Measurements from ENCODE around the gene DNM1L. TPM values are rescaled to one million over a fixed set of nuclear protein-coding genes. Genes with fewer than 3 reads are reported as not detected.

DNM1L gene
- total and polyA plus RNA-seq, 2 donors (not counting 3 experiments of a cell fraction or from before 2014, with no cell fraction given): 24.6 to 103 TPM

- BruUV-seq (replicated peaks): no TSS peak
- H3K27me3 ChIP-seq (ENCODE audit: control insufficient read depth in 2 of 2, insufficient read depth in 2 of 2, low read length in 2 of 2): no peaks in the 10 kb centered on the region
- no peaks in the 10 kb centered on the region for H3K4me1 ChIP-seq (ENCODE audit: control insufficient read depth, extremely low read depth, insufficient read depth, low read length)
- no peaks in the 10 kb centered on the region for H3K9me3 ChIP-seq (replicated peaks; ENCODE audit: control insufficient read depth, insufficient read depth, low read length)
- CTCF ChIA-PET: interaction anchor here (1.0 to 1.4 kb wide), 2 partner anchors 10 to 29 kb away, joined by 3 read pairs; no protein-coding TSS in a partner anchor
- H4K20me1 ChIP-seq (replicated peaks; ENCODE audit: control insufficient read depth, extremely low read depth, insufficient read depth, low read length): peaks cover 3% of the 10 kb centered on the region
- no peak for FAIRE-seq
- no peak overlapping the region for H3K9ac ChIP-seq (replicated peaks; ENCODE audit: extremely low read depth, insufficient read depth, low read length)
- H3K27ac ChIP-seq (ENCODE audit: insufficient read depth, low read depth, low read length): no peak overlapping the region
- intact Hi-C loops (cut with micrococcal nuclease) (no loop called here), dilution Hi-C loops (cut with MboI; ENCODE audit: extremely low pct_ligation_motif_present, low sequenced_read_pairs) (no loop called here)
- H3K4me2 ChIP-seq (ENCODE audit: insufficient read depth, low read length): no peak overlapping the region
- POLR2A ChIA-PET: no interaction called here
- H3K4me3 ChIP-seq (replicated peaks in 1 of 3; ENCODE audit: insufficient read depth in 1 of 3, low read depth in 1 of 3, low read length in 3 of 3): no peak overlapping the region
- H2AFZ ChIP-seq (ENCODE audit: low read depth, low read length): no peak overlapping the region
- H3K79me2 ChIP-seq (ENCODE audit: control insufficient read depth, insufficient read depth, low read length): no peaks in the 10 kb centered on the region
- H3K36me3 ChIP-seq (ENCODE audit: control insufficient read depth in 2 of 2, extremely low read depth in 1 of 2, insufficient read depth in 2 of 2, low read length in 2 of 2): peaks cover 11 to 28% of the 10 kb centered on the region in 2 experiments
- TF ChIP-seq MAX (IDR thresholded peaks at IDR 0.05; ENCODE audit: insufficient read depth, insufficient read length): no peak
- TF ChIP-seq MYC (IDR thresholded peaks at IDR 0.05; ENCODE audit: low read depth, low read length): no peak
- TF ChIP-seq POLR2A (IDR thresholded peaks at IDR 0.05; ENCODE audit: low read depth, low read length): no peak
- no peak for TF ChIP-seq CTCF (IDR thresholded peaks at IDR 0.05; ENCODE audit: extremely low read depth in 1 of 2, insufficient read depth in 1 of 2, low read depth in 1 of 2, low read length in 2 of 2)
- no peak for DNase-seq (ENCODE audit: low read depth, low spot score)
- H3K9me1 ChIP-seq (replicated peaks; ENCODE audit: control insufficient read depth, extremely low read depth, insufficient read depth, low read length): no peaks in the 10 kb centered on the region
Observed at GRCh38 chr12:32736445-32736844, 57.3 kb downstream of the DNM1L start.

GRCh38 chr12:32737715-32738114, 58.6 kb downstream of the DNM1L start:
- no TSS peak for BruUV-seq (replicated peaks)
- TF ChIP-seq GATA2 (IDR thresholded peaks at IDR 0.05; ENCODE audit: insufficient read depth, insufficient read length, low read depth, low read length): no peak
- TF ChIP-seq JUN (IDR thresholded peaks at IDR 0.05; ENCODE audit: borderline replicate concordance, insufficient read depth, insufficient read length, low read depth): no peak
- no peak for TF ChIP-seq FOS (IDR thresholded peaks at IDR 0.05; ENCODE audit: borderline replicate concordance, insufficient read depth, low read length)
- no peak for TF ChIP-seq CTCF (IDR thresholded peaks at IDR 0.05; ENCODE audit: extremely low read depth in 1 of 2, insufficient read depth in 1 of 2, low read depth in 1 of 2, low read length in 2 of 2)
- TF ChIP-seq MAX (IDR thresholded peaks at IDR 0.05; ENCODE audit: insufficient read depth, insufficient read length): no peak
- TF ChIP-seq EZH2 (IDR thresholded peaks at IDR 0.05; ENCODE audit: borderline replicate concordance, low read depth, low read length, severe bottlenecking): no peak
- no peak for TF ChIP-seq MYC (IDR thresholded peaks at IDR 0.05; ENCODE audit: low read depth, low read length)
- no peak for TF ChIP-seq POLR2A (IDR thresholded peaks at IDR 0.05; ENCODE audit: low read depth, low read length)
- TF ChIP-seq POLR2AphosphoS5 (IDR thresholded peaks at IDR 0.05; ENCODE audit: insufficient read depth, low read depth, low read length): no peak
- H3K27ac ChIP-seq (ENCODE audit: insufficient read depth, low read depth, low read length): no peak overlapping the region
- no peaks in the 10 kb centered on the region for H3K27me3 ChIP-seq (ENCODE audit: control insufficient read depth in 2 of 2, insufficient read depth in 2 of 2, low read length in 2 of 2)
- CTCF ChIA-PET: interaction anchor here (1.0 to 1.4 kb wide), 2 partner anchors 11 to 1084 kb away, joined by 3 to 5 read pairs; no protein-coding TSS in a partner anchor
- H4K20me1 ChIP-seq (replicated peaks; ENCODE audit: control insufficient read depth, extremely low read depth, insufficient read depth, low read length): peaks cover 3% of the 10 kb centered on the region
- H3K4me1 ChIP-seq (ENCODE audit: control insufficient read depth, extremely low read depth, insufficient read depth, low read length): no peaks in the 10 kb centered on the region
- H3K79me2 ChIP-seq (ENCODE audit: control insufficient read depth, insufficient read depth, low read length): peaks cover 2% of the 10 kb centered on the region
- H3K9me3 ChIP-seq (replicated peaks; ENCODE audit: control insufficient read depth, insufficient read depth, low read length): no peaks in the 10 kb centered on the region
- no peak for FAIRE-seq
- H3K9me1 ChIP-seq (replicated peaks; ENCODE audit: control insufficient read depth, extremely low read depth, insufficient read depth, low read length): no peaks in the 10 kb centered on the region
- intact Hi-C loops (cut with micrococcal nuclease): no loop called here
- DNase-seq (ENCODE audit: low read depth, low spot score): no peak
- no peak overlapping the region for H2AFZ ChIP-seq (ENCODE audit: low read depth, low read length)
- POLR2A ChIA-PET: no interaction called here
- no peak overlapping the region for H3K4me3 ChIP-seq (replicated peaks in 1 of 3; ENCODE audit: insufficient read depth in 1 of 3, low read depth in 1 of 3, low read length in 3 of 3)
- dilution Hi-C loops (cut with MboI; ENCODE audit: extremely low pct_ligation_motif_present, low sequenced_read_pairs): no loop called here
- peaks cover 17 to 34% of the 10 kb centered on the region in 2 experiments for H3K36me3 ChIP-seq (ENCODE audit: control insufficient read depth in 2 of 2, extremely low read depth in 1 of 2, insufficient read depth in 2 of 2, low read length in 2 of 2)
- H3K9ac ChIP-seq (replicated peaks; ENCODE audit: extremely low read depth, insufficient read depth, low read length): no peak overlapping the region
- no peak overlapping the region for H3K4me2 ChIP-seq (ENCODE audit: insufficient read depth, low read length)

Measured in endothelial cell of umbilical vein (primary cell).